PC-3 (cell line): ENCODE measurements around the gene RGS13.

Source experiments
- EZH2 ChIP-seq: fragments of 300-600 bp; sonication (generic); IDR thresholded peaks from one replicate; pipeline ENCODE4 v1.6.1; 2017; ENCODE audit warnings: antibody characterized with exemption, mild to moderate bottlenecking, low read length; ENCODE audit not compliant: unreplicated experiment
- TF ChIP-seq, protein P1 (sequence below): fragments of 300-600 bp; sonication (generic); conservative IDR thresholded peaks from 2 replicates; pipeline ENCODE4 v1.5.1; 2017; ENCODE audit warnings: antibody characterized with exemption, low read depth, mild to moderate bottlenecking, low read length

DNA sequence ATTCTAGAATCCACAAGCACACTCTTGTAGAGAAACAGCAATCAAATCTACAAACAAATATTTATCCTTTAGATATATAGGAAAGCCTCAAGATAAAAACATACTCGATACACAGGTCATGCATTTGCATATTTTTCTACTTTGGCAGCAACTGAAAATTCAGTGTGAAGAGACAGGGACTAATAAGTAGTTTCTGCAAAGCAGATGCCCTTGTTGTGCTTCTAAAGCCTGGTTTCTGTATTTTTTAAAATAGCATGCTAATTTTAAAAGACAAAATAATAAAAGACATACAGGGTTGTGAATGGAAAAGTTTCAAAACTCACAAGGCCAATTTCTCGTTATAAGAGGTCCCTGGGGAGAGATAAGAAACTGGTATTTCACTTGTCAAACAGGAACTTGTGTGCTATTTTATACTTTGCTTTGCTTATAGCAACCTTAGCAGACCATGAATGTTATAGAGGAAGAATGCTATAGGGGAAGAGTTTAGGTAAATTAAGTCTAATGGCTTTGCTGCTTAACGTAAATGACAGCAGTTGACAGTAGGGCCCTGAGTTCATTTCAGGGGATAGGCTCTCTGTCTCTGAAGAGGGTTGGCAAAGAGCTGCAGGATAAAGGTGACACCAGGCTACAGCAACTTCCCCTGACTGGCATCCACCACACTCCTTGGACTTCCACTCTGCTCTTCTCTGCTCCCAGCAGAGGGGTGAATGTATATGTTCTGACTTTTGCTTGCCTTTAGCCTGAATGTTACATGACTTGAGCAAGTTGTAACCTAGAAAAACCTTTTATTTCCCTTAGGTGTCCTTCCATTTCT, 9.4 kb upstream of the RGS13 start:
- TF ChIP-seq, protein P1, sequence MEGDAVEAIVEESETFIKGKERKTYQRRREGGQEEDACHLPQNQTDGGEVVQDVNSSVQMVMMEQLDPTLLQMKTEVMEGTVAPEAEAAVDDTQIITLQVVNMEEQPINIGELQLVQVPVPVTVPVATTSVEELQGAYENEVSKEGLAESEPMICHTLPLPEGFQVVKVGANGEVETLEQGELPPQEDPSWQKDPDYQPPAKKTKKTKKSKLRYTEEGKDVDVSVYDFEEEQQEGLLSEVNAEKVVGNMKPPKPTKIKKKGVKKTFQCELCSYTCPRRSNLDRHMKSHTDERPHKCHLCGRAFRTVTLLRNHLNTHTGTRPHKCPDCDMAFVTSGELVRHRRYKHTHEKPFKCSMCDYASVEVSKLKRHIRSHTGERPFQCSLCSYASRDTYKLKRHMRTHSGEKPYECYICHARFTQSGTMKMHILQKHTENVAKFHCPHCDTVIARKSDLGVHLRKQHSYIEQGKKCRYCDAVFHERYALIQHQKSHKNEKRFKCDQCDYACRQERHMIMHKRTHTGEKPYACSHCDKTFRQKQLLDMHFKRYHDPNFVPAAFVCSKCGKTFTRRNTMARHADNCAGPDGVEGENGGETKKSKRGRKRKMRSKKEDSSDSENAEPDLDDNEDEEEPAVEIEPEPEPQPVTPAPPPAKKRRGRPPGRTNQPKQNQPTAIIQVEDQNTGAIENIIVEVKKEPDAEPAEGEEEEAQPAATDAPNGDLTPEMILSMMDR: no peak
- no peak for TF ChIP-seq EZH2
